GM18907 (cell line): Measurements from ENCODE around the gene CTDP1.

Experiments
- ATAC-seq: cut with Tn5 transposase; IDR thresholded peaks from one replicate; pipeline ENCODE4 v1.9.1; 2021; ENCODE audit warnings: mild to moderate bottlenecking, moderate library complexity; ENCODE audit not compliant: unreplicated experiment

CTDP1 gene

DNA sequence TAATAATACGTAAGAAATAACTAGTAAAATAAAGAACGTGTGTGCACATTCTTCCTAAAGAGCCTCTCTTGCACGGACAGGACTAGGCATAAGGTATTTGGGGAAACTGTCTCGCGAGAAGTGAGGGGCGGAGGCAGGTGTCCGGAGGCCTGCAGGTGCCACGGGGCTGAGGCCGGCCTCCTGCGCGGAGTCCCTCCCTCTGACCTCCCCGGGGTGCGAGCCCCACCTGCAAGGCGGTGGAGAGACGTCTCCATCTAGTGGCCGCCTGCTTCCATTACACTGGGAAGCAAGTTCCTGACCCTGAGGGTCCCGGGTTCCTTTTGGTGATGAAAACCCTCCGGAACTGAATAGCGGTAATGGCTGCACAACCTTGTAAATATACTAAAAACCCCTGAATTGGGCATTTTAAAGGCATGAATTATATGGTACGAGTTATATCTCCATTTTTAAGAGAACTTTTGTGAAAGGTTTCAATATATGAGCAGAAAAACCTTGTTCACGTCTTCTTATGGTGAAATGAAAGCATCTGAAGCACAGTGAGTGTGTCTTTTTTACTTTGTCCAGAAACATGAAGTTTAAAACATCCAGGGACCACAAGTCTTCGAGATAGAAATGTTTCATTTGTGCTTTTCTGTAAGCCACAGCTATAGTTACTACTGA lies 35.5 kb upstream of the CTDP1 start:
- peak; percentile 82 for ATAC-seq

DNA sequence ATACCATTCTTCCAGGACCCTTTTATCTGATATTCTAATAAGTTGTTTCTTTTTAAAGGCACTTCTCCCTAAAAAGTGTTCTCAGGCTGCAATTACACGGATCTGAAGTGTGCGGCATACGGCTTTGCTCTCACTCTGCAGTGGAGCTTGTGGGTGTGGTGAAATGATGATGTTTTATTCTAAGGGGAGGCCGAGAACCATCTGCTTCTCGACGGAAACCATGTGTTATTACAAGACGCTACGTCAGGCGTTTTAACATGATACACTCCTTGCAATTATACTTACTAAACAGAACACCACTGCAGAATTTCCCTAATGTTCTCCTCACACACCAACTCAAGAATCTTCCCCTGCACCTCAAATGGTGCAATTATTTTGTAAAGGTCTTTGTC lies 34.9 kb upstream of the CTDP1 start:
- no peak for ATAC-seq

DNA sequence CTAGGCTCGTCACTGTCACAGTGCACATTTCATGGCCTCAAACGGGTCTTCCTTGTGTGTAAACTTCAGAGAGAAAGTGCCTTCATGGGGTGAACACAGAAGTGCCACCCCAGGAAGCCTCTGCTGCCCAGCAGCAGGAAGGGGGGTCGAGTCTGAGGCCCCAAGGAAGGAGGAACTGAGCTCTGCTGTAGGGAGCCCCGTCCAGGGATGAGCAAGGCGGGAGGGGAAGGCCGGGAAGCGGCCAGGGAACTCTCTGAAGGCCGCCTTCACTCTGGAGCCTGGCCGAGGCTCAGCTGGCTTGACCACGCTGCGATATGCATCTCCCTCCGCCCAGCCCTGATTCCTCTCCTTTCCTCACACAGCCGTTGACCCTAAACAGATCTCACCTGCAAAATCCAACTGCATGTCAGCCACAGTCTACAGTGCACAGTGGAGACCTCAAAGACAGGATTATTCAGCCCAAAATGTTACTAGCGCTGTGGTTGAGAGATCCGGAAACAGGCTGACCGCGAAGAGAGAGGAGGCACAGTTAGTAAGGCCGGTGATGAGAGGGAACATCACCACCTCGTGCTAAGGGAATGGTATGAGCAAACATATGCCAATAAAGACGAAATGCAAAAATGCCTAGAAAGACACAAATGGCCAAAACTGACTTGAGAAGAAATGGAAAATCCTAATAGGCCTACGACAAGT lies 34.2 kb upstream of the CTDP1 start:
- ATAC-seq, result peak; percentile 61

DNA sequence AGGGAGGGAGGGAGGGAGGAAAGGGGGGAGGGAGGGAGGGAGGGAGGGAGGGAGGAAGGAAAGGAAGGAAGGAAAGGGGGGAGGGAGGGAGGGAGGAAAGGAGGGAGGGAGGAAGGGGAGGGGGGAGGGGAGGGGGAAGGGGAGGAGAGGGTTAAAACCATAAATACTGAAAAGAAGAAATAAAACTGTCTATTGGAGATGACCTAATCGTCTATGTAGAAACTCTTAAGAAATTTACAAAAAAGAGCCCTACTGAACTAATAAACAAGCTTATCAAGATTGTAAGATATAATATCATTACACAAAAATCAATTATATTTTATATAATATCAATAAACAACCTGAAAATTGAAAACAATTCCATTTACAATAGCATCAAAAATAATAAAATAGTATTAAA lies 32.3 kb upstream of the CTDP1 start:
- no peak for ATAC-seq

DNA sequence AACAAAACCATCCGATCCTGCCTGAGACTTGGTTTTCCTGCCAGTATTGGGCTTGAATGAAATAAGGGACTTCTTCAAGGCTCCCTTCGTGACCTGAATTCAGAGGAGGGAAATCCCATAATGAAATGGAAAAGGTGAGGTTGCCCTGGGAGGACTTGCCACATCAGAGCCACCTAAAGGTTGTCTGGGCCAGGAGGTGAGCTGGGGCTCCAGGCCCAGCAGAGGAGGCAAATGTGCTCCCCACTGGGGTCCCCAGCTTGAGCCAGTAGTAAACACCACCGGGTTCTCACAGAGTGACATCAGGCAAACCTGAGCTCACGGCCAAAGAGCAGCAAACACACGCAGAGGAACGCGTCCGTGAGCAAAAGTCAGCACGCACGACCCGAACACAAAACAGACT lies 28.6 kb upstream of the CTDP1 start:
- ATAC-seq, result no peak

DNA sequence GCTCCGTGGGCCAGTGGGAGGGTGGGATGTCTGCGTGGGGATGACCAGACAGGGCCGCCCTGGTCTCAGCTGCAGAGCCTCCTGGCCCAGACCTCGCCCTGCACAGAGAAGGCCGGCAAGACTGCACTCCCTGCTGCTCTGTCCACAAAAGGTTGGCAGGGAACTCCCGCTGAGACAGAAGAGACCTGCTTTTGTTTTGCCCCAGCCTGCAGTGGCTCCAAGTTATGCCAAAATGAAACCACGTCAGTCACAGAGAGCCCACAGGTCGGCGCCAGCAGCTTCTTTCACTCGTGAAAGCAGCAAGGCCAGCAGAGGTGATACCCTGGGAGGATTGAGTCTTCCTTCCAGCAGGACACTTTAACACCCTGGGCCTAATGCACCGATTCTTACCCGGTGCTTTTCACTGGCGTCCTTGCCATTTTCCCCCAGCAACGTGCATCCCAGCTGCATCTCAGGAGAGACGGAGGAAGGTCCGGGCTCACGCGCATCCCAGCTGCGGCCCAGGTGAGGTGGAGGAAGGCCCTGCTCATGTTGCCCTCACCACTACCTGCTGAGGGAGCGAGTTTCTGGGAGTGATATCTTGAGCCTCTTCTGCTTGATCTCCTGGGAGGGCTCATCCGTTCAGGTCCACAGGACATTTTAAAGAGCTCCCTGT lies 22.1 kb upstream of the CTDP1 start:
- ATAC-seq, result no peak

DNA sequence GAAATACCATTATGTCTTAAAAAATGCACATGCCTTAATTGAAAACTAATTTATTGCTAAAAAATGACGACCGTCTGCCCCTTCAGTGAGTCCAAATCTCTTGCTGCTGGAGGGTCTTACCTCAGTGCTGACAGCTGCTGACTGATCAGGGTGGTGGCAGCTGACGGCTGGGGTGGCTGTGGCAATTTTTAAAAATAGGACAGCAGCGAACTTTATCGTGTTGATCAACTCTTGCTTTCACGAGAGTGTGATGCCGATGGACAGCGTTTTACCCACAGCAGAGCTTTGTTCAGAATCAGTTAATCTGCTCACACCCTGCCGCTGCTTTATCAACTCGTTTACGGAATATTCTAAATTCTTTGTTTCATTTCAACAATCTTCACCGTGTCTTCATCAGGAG lies 21.2 kb upstream of the CTDP1 start:
- no peak for ATAC-seq

DNA sequence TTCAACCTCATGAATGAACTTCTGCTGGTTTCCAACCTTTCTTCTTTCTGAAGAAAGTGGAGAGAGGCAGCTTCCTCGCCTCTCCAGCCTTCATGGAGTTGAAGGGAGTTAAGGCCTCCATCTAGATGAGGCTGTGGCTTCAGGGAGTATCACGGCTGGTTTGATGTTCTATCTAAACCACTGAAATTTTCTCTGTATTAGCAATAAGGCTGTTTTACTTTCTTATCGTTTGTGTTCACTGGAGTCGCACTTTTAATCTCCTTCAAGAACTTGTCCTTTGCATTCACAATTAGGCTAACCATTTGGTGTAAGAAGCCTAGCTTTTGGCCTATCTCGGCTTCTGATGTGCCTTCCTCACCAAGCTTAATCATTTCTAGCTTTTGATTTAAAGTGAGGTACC lies 19.9 kb upstream of the CTDP1 start:
- no peak for ATAC-seq

DNA sequence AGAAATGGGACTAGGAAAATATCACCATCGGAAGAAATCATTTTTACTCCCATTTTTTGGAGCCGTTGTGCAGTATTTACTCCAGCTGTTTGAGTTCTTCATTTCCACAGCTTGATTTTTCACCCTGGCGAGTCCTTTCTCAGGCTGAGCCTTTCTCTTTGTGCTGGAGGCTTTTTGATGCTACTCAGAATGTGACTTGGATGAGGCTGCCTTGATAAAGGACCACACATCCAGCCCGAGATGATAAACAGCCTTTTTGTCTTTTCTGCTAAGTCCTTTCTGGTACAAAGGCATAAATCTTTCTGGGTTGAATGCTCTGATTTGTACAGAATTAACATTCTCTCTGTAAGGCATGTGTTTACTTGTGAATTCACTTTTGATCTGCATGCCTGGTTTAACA lies 17.6 kb upstream of the CTDP1 start:
- ATAC-seq, result no peak

DNA sequence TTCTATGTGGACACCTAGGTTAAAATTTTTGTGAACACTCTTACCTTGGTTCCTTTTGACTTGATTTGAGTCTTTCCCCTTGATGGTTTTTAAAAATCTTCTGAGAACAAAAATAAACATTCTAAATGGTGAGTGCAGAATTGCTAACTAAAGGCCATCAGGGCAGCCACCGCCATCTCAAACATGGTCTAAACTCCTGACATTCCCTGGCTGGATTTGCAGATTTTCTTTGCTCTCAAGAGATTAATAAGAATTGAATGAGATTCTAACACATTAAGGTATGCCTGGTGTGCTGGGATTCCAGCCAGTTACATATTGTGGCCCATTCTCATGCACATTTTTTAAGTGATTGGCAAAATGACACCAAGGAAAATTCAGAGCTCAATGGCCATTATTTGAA lies 17.2 kb upstream of the CTDP1 start:
- no peak for ATAC-seq

DNA sequence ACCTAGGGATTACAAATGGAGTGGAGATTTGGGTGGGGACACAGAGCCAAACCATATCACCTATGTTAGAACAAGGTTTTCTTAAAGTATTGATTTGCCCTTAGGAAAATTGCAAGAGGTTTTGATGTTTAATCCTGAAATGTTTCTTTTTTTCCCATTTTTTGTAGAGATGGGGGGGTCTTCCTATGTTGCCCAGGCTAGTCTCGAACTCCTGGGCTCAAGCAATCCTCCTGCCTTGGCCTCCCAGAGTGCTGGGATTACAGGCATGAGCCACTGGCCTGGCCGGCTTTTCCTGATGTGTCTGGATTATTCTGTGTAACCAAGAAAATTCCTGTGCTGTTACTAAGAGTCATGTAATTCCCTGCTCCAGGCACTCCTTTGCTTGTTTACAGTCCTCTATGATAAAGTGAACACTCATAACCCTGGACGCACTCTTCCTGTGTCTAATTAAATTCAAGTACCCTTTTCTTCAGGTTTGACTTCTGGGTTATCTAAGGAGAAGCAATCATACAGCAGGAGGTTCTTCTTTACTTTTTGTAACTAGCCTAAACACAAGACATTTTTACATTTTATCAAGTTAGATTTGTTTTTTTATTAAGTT lies 15.0 kb upstream of the CTDP1 start:
- ATAC-seq, result no peak

DNA sequence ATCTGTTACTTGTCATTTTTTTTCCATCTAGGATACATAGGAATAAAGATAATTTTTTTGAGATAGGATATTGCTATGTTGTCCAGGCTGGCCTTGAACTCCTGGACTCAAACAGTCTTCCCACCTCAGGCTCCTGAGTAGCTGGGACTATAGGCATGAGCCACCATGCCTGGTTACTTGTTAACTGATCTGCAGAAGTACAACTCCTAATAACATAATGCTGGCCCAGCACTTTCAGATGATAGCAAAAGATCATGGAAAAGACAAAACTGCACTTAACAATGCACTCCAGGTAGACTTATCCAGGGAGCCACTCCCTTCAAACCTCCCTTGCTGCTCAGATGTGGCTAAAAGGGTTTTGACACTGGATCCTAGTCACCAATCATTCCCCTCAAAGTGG lies 11.4 kb upstream of the CTDP1 start:
- no peak for ATAC-seq

DNA sequence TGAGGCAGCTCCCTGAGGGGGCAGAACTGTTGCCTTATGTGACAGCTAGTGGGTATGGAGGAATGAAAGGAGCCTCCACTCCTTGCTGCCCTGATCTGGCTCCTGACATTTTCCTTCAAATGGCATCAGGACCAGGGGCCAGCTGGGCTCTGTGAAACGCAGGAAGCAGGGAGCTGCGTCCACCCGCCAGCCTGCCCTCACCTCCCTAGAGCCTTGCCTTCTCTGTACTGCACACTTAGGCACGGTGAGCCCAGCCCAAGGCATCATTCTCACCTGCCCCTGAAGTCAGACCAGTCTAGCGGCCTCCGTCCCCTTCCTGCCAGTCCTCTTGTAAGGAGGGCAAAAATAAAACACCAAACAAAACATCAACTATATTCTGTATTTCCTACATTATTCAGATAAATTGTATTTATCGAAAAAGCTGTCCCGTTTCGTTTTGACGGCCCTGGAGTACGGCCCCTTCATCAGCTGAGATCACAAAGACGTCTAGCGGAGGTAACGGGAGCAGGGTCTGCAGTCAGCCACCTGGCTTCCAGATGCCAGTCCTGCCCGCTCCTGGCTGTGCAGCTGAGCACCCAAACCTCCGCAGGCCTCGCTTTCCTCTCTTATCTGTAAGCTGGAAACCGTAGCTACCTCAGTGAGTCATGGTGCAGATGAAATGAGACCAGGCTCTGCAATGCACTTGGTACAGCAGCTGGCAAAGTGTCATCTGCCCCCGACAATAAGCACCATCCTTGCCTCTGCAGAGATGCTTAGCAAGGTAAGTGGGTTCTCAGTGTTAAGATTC lies 6.9 kb upstream of the CTDP1 start:
- ATAC-seq, result no peak

DNA sequence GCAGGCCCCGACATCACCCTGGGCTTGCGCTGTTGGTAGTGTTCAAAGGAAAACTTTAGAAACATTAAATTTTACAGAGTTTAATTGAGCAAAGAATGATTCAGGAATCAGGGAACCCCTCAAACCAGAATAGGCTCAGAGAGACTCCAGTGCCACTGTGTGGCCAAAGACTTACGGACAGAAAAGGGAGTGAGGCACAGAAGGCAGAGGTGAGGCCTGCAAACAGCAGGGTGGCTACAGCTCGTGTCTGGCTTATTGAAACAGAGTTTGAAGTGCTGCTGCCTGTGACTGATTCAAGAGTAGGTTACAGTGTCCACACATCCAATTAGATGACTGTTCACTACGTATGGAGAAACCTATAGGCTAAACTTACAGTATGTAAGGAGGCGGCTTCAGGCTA lies 2.4 kb upstream of the CTDP1 start:
- no peak for ATAC-seq

DNA sequence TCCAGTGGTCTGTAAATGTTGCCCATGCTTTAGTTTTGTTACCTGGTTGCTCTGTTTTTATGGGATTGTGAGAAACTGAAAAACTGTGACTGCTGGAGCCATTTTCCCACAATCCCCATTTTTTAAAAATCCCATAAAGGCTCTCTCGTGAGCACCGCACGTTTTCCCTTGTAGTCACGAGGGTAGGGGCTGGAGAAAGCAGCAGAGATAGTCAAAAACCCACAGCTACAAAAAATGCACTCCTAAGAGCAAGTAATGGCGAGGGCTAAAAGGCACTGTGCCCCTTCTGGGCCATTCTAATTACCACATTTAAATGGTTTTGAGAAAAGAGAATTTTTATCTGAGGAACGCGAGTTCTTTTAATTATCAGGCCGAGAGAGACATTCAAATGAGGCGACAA lies 1.8 kb upstream of the CTDP1 start:
- ATAC-seq, result no peak

DNA sequence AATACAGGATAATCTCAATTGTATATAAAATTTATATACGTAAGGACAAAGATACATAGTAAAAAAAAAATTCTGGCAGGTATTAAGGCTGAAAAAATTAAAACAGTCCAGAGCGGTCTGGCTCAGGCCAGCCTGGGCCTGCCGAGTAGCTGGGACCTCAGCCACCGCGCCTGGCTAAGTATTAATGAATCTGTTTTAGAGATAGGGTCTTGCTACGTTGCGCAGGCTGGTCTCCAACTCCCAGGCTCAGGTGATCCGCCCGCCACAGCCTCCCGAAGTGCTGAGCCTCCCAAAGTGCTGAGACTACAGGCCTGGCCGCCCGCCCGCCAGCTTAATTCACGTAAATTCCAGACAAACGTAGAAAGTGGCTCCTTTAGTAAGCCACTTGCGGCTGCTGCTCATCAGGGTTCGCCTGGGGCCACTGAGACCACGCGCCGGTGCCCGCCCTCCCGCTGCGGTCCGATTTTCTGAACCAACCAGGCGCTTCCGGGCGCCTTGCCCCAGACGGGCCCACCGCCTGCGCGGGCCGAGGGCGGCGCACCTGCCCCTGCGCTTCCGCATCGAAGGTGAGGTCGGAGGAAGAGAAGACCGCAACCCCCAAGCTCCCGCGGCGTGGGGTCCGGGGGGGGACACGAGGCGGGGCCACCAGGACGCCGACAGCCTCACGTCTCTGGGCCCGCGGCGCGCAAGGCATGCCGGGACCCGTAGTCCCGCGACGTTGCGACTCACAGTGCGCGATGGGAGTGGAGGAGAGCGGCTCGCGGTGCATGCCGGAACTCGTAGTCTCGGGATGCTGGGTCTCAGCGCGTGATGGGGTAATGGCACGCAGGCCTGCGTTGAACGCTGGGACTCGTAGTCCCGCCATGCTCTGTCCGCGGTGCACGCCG lies 695 bp upstream of the CTDP1 start:
- ATAC-seq, result peak; percentile 96

DNA sequence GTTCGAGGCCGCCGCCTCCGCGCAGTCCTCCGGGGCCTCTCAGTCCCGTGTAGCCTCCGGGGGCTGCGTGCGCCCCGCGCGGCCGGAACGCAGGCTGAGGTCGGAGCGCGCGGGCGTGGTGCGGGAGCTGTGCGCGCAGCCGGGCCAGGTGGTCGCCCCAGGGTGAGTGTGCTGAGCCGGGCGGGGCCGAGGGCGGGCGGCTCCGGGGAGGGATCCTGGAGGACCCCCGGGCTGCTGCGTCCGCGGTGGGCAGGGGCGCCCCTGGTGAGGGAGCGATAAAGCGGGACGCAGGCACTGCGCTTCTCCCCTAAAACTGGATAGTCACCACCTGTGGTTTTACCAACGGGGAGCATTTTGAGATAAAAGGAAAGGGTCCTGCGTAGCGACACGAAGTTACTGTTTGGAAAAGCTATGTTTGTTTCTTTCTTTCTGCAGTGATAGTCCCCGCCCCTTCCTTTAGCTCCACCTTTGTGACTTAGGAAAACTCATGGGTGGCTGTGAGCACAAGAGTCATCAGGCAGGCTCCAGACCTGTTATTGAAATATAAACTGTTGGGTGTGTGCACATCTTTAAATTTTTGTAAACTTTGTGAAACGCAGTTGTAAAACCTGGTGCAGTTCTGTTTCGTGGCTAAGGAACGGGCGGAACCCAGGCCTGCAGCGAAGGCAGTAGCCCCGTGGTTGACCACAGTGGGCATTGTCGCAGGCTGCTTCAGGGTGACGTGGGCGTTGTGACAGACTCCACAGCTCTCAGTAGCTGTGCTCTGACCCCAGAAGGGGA lies 687 bp downstream of the CTDP1 start:
- peak; percentile 6 for ATAC-seq

DNA sequence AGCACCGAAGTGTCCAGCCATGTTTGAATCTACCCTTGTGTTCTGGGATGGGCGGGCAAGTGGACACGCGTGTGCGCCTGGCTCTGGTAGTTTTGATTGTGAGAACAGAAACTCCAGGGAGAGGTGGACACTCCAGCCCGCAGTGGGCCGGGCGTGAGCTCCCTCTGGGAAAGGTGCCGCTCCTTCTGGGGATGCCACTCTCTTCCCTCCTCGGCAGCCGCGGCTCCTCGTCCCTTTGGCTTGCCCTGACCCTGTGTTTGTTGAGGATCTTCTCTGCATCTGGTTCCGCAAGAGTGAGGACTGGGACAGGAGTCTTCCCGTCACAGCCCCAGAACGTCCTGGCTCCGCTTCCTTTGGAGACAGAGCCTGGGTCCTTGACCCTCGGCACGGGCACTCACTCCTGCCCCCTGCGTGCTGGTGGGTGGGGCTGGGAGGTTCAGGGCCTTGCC lies 1.3 kb downstream of the CTDP1 start:
- no peak for ATAC-seq
